ENCODE results near the gene RBM47. TPM values are rescaled to one million over a fixed set of nuclear protein-coding genes. Genes with fewer than 3 reads are reported as not detected.

Gene RBM47
- total RNA-seq, 1 experiment from 2014 or later, result 0.28 TPM

GRCh38 chr4:40421839-40422708 is 207.6 kb downstream of the RBM47 start:
- CTCF ChIA-PET, result no interaction called here

GRCh38 chr4:40419231-40419912 is 210.3 kb downstream of the RBM47 start:
- POLR2A ChIA-PET (ENCODE audit: low non-redundant PET), result no interaction called here
- H3K27ac ChIP-seq (ENCODE audit: low read depth, low read length, poor library complexity, severe bottlenecking), result no peak overlapping the region
- BruUV-seq (replicated peaks), result no TSS peak
- no peaks in the 10 kb centered on the region for H3K4me1 ChIP-seq (ENCODE audit: insufficient read depth, low read length, poor library complexity, severe bottlenecking)
- H3K27me3 ChIP-seq (replicated peaks; ENCODE audit: insufficient read depth, low read depth, low read length, poor library complexity), result no peaks in the 10 kb centered on the region
- CTCF ChIA-PET, result no interaction called here
- TF ChIP-seq EZH2 (IDR thresholded peaks at IDR 0.05; ENCODE audit: borderline replicate concordance, low read depth, low read length, poor library complexity, severe bottlenecking) (no peak), CTCF (conservative IDR thresholded peaks at IDR 0.05; ENCODE audit: low read depth, low read length) (no peak)
- no peaks in the 10 kb centered on the region for H3K36me3 ChIP-seq (ENCODE audit: insufficient read depth, low read length, poor library complexity, severe bottlenecking)
- H3K9me3 ChIP-seq (ENCODE audit: low read depth, low read length, poor library complexity, severe bottlenecking), result no peaks in the 10 kb centered on the region
- intact Hi-C loops (cut with micrococcal nuclease; ENCODE audit: unreplicated experiment), result no loop called here
- H3K4me3 ChIP-seq (ENCODE audit: low read depth, low read length, poor library complexity, severe bottlenecking), result no peak overlapping the region
- DNase-seq (ENCODE audit: low spot score), result no peak

More at GRCh38 chr4:40421839-40422708, 207.6 kb downstream of the RBM47 start:
- no TSS peak for BruUV-seq (replicated peaks)
- no peaks in the 10 kb centered on the region for H3K27me3 ChIP-seq (replicated peaks; ENCODE audit: insufficient read depth, low read depth, low read length, poor library complexity)
- no peak overlapping the region for H3K4me3 ChIP-seq (ENCODE audit: low read depth, low read length, poor library complexity, severe bottlenecking)
- POLR2A ChIA-PET (ENCODE audit: low non-redundant PET), result no interaction called here
- no peaks in the 10 kb centered on the region for H3K9me3 ChIP-seq (ENCODE audit: low read depth, low read length, poor library complexity, severe bottlenecking)
- DNase-seq (ENCODE audit: low spot score), result no peak
- no peaks in the 10 kb centered on the region for H3K36me3 ChIP-seq (ENCODE audit: insufficient read depth, low read length, poor library complexity, severe bottlenecking)
- intact Hi-C loops (cut with micrococcal nuclease; ENCODE audit: unreplicated experiment), result no loop called here
- H3K27ac ChIP-seq (ENCODE audit: low read depth, low read length, poor library complexity, severe bottlenecking), result no peak overlapping the region
- TF ChIP-seq CTCF (conservative IDR thresholded peaks at IDR 0.05; ENCODE audit: low read depth, low read length) (no peak), EZH2 (IDR thresholded peaks at IDR 0.05; ENCODE audit: borderline replicate concordance, low read depth, low read length, poor library complexity, severe bottlenecking) (no peak)
- no peaks in the 10 kb centered on the region for H3K4me1 ChIP-seq (ENCODE audit: insufficient read depth, low read length, poor library complexity, severe bottlenecking)

GRCh38 chr4:40418430-40419230 is 211.0 kb downstream of the RBM47 start:
- CTCF ChIA-PET, result no interaction called here
- H3K27me3 ChIP-seq (replicated peaks; ENCODE audit: insufficient read depth, low read depth, low read length, poor library complexity), result no peaks in the 10 kb centered on the region
- no TSS peak for BruUV-seq (replicated peaks)
- no peak overlapping the region for H3K4me3 ChIP-seq (ENCODE audit: low read depth, low read length, poor library complexity, severe bottlenecking)
- no peak overlapping the region for H3K27ac ChIP-seq (ENCODE audit: low read depth, low read length, poor library complexity, severe bottlenecking)
- H3K4me1 ChIP-seq (ENCODE audit: insufficient read depth, low read length, poor library complexity, severe bottlenecking), result no peaks in the 10 kb centered on the region
- H3K36me3 ChIP-seq (ENCODE audit: insufficient read depth, low read length, poor library complexity, severe bottlenecking), result no peaks in the 10 kb centered on the region
- intact Hi-C loops (cut with micrococcal nuclease; ENCODE audit: unreplicated experiment), result no loop called here
- DNase-seq (ENCODE audit: low spot score), result no peak
- no peaks in the 10 kb centered on the region for H3K9me3 ChIP-seq (ENCODE audit: low read depth, low read length, poor library complexity, severe bottlenecking)
- POLR2A ChIA-PET (ENCODE audit: low non-redundant PET), result no interaction called here
- TF ChIP-seq EZH2 (IDR thresholded peaks at IDR 0.05; ENCODE audit: borderline replicate concordance, low read depth, low read length, poor library complexity, severe bottlenecking), result no peak
- no peak for TF ChIP-seq CTCF (conservative IDR thresholded peaks at IDR 0.05; ENCODE audit: low read depth, low read length)
